Loucy (cell line): ENCODE data around the gene IQCF2.

Experiments used
- EZH2phosphoT487 ChIP-seq: fragments of 200-600 bp; IDR thresholded peaks from 2 replicates; pipeline ENCODE4 v1.6.1; 2018; ENCODE audit warnings: antibody characterized with exemption, mild to moderate bottlenecking, moderate library complexity, borderline replicate concordance
- TF ChIP-seq, protein P1 (sequence below): fragments of 200-600 bp; sonication (generic); conservative IDR thresholded peaks from 2 replicates; pipeline ENCODE4 v1.5.1; 2014; ENCODE audit warnings: mild to moderate bottlenecking, antibody characterized with exemption, low read length

DNA sequence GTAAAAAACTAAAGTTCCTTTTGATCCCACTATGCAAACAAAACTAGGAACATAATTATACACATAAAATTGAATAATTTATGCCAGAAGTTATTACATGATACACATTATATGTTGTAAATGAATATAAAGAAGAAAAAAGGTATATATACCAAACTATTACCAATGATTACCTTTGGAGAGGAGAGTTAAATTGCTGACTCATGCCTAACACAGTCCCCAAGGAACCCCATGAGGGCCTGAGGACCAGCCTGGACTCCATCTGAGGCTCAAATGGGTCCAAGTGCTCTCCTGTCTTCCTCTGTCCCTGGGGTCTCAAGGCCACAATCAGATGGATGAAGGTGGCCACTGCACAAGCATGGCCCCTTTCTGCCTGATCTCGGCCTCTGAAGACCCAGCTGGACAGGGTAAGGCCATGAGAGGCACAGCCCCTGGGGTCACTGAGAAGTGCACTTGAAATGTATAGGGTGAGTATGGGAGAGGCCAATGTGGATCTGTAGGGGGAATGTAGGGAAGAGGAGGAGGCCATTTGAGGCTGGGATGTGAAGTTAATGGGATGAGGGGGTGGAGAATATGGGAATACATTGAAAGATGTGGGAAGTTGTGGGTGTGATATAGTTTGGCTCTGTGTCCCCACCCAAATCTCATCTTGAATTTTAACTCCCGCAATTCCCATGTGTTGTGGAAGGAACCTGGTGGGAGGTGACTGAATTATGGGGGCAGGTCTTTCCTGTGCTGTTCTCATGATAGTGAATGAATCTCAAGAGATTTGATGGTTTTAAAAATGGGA is 42.8 kb downstream of the IQCF2 start:
- TF ChIP-seq, protein P1, sequence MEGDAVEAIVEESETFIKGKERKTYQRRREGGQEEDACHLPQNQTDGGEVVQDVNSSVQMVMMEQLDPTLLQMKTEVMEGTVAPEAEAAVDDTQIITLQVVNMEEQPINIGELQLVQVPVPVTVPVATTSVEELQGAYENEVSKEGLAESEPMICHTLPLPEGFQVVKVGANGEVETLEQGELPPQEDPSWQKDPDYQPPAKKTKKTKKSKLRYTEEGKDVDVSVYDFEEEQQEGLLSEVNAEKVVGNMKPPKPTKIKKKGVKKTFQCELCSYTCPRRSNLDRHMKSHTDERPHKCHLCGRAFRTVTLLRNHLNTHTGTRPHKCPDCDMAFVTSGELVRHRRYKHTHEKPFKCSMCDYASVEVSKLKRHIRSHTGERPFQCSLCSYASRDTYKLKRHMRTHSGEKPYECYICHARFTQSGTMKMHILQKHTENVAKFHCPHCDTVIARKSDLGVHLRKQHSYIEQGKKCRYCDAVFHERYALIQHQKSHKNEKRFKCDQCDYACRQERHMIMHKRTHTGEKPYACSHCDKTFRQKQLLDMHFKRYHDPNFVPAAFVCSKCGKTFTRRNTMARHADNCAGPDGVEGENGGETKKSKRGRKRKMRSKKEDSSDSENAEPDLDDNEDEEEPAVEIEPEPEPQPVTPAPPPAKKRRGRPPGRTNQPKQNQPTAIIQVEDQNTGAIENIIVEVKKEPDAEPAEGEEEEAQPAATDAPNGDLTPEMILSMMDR: no peak
- no peak for TF ChIP-seq EZH2phosphoT487
